ENCODE measurements around the gene FBXO9. TPM values are rescaled to one million over a fixed set of nuclear protein-coding genes. Genes with fewer than 3 reads are reported as not detected.

FBXO9 gene
- total and polyA plus RNA-seq, 4 donors: 36.8 to 79.1 (median 51.2) TPM

- no peaks in the 10 kb centered on the region for H3K27me3 ChIP-seq (ENCODE audit: control insufficient read depth in 4 of 4, insufficient read depth in 4 of 4, low read length in 3 of 4)
- H3K9me3 ChIP-seq (ENCODE audit: control insufficient read depth in 4 of 4, low read length in 3 of 4): no peaks in the 10 kb centered on the region
- H3K27ac ChIP-seq (ENCODE audit: low read depth in 1 of 2, low read length in 2 of 2): no peak overlapping the region
- 88% methylated on average over 2 of the region's 2 CpGs for WGBS
- DNase-seq (ENCODE audit: low spot score): no peak
- H3K4me1 ChIP-seq (ENCODE audit: control insufficient read depth in 4 of 4, insufficient read depth in 4 of 4, low read length in 3 of 4): no peaks in the 10 kb centered on the region
- no peaks in the 10 kb centered on the region for H3K36me3 ChIP-seq (ENCODE audit: control insufficient read depth in 4 of 4, insufficient read depth in 3 of 4, low read depth in 1 of 4, low read length in 3 of 4)
- TF ChIP-seq REST (IDR thresholded peaks at IDR 0.05) (no peak), NR2F2 (IDR thresholded peaks at IDR 0.05) (no peak), EGR1 (IDR thresholded peaks at IDR 0.05; ENCODE audit: low read depth in 2 of 2) (no peak), JUND (IDR thresholded peaks at IDR 0.05) (no peak), RAD21 (IDR thresholded peaks at IDR 0.05) (no peak), MAX (IDR thresholded peaks at IDR 0.05) (no peak), FOXA2 (IDR thresholded peaks at IDR 0.05) (no peak), TAF1 (conservative IDR thresholded peaks at IDR 0.05) (no peak), ZBTB33 (IDR thresholded peaks at IDR 0.05) (no peak), GABPA (IDR thresholded peaks at IDR 0.05 in 1 of 2, conservative IDR thresholded peaks at IDR 0.05 in 1 of 2) (no peak), SP1 (IDR thresholded peaks at IDR 0.05) (no peak), YY1 (IDR thresholded peaks at IDR 0.05) (no peak), HNF4G (IDR thresholded peaks at IDR 0.05) (no peak), FOXA1 (IDR thresholded peaks at IDR 0.05) (no peak)
- H3K4me3 ChIP-seq (ENCODE audit: low read depth in 1 of 3, low read length in 3 of 3): no peak overlapping the region
- H3K9ac ChIP-seq (ENCODE audit: low read depth in 1 of 2, low read length in 2 of 2): no peak overlapping the region
Observed at GRCh38 chr6:53109612-53110011, 44.4 kb downstream of the FBXO9 start.

- Histone ChIP-seq H3K27me3 (ENCODE audit: control insufficient read depth in 4 of 4, insufficient read depth in 4 of 4, low read length in 3 of 4) (no peaks in the 10 kb centered on the region), H3K9ac (ENCODE audit: low read depth in 1 of 2, low read length in 2 of 2) (no peak overlapping the region), H3K27ac (ENCODE audit: low read depth in 1 of 2, low read length in 2 of 2) (no peak overlapping the region), H3K36me3 (ENCODE audit: control insufficient read depth in 4 of 4, insufficient read depth in 3 of 4, low read depth in 1 of 4, low read length in 3 of 4) (no peaks in the 10 kb centered on the region), H3K4me1 (ENCODE audit: control insufficient read depth in 4 of 4, insufficient read depth in 4 of 4, low read length in 3 of 4) (no peaks in the 10 kb centered on the region), H3K4me3 (ENCODE audit: low read depth in 1 of 3, low read length in 3 of 3) (no peak overlapping the region), H3K9me3 (ENCODE audit: control insufficient read depth in 4 of 4, low read length in 3 of 4) (no peaks in the 10 kb centered on the region)
- no peak for DNase-seq (ENCODE audit: low spot score)
- WGBS: 79% methylated on average over 6 of the region's 6 CpGs
- TF ChIP-seq GABPA (IDR thresholded peaks at IDR 0.05 in 1 of 2, conservative IDR thresholded peaks at IDR 0.05 in 1 of 2): no peak
- TF ChIP-seq CTCF (IDR thresholded peaks at IDR 0.05; ENCODE audit: low read depth, low read length, missing input control): no peak
- no peak for TF ChIP-seq EGR1 (IDR thresholded peaks at IDR 0.05; ENCODE audit: low read depth in 2 of 2)
- no peak for TF ChIP-seq SP1 (IDR thresholded peaks at IDR 0.05)
Observed at GRCh38 chr6:53111865-53112264, 46.7 kb downstream of the FBXO9 start.
